GM12878 (cell line): ENCODE data around the gene KRT34.

ENCODE experiments used
- EP300 ChIP-seq, 2 experiments: fragments of 150-350 bp in 1 of 2; IDR thresholded peaks; 2 replicates each; pipeline ENCODE4 v1.6.1; 2011 to 2012; ENCODE audit warnings: low read depth in 2 of 2, low read length in 2 of 2, borderline replicate concordance in 1 of 2, improper control_type of control experiment in 1 of 2, inconsistent platforms in 1 of 2; ENCODE audit not compliant: control insufficient read depth in 1 of 2
- FOXM1 ChIP-seq: IDR thresholded peaks from 2 replicates; pipeline ENCODE4 v1.6.1; 2012; ENCODE audit warnings: low read depth, mild to moderate bottlenecking, inconsistent platforms, low read length, moderate library complexity
- HDAC2 ChIP-seq: fragments of 200-600 bp; sonication (generic); IDR thresholded peaks from 2 replicates; pipeline ENCODE4 v1.6.1; 2017
- JUNB ChIP-seq: IDR thresholded peaks from 2 replicates; pipeline ENCODE4 v1.6.1; 2016; ENCODE audit warnings: antibody characterized with exemption, mild to moderate bottlenecking
- POLR2AphosphoS5 ChIP-seq: IDR thresholded peaks from 2 replicates; pipeline ENCODE4 v1.6.1; 2011; ENCODE audit warnings: mild to moderate bottlenecking, low read length, inconsistent platforms
- RFX5 ChIP-seq: IDR thresholded peaks from 2 replicates; pipeline ENCODE4 v1.6.1; 2011; ENCODE audit warnings: low read depth, low read length, improper control_type of control experiment
- SIN3A ChIP-seq: IDR thresholded peaks from 2 replicates; pipeline ENCODE4 v1.6.1; 2012; ENCODE audit warnings: low read depth, low read length, improper control_type of control experiment
- SMC3 ChIP-seq: IDR thresholded peaks from 2 replicates; pipeline ENCODE4 v1.6.1; 2011; ENCODE audit warnings: low read length, improper control_type of control experiment, borderline replicate concordance
- STAT1 ChIP-seq: fragments of 450-650 bp; conservative IDR thresholded peaks from 2 replicates; pipeline ENCODE4 v1.6.1; 2014; ENCODE audit warnings: antibody characterized with exemption, mild to moderate bottlenecking
- TBL1XR1 ChIP-seq: IDR thresholded peaks from 2 replicates; pipeline ENCODE4 v1.6.1; 2012; ENCODE audit warnings: low read depth, low read length, improper control_type of control experiment
- ZNF207 ChIP-seq: fragments of 450-650 bp; IDR thresholded peaks from 2 replicates; pipeline ENCODE4 v1.6.1; 2014; ENCODE audit warnings: antibody characterized with exemption, mild to moderate bottlenecking, borderline replicate concordance
- TF ChIP-seq, protein P1 (sequence below), 3 experiments: IDR thresholded peaks in 2 of 3; conservative IDR thresholded peaks in 1 of 3; 2 replicates each; pipeline ENCODE4 v1.5.1; 2011; ENCODE audit warnings: low read depth in 3 of 3, low read length in 3 of 3, mild to moderate bottlenecking in 3 of 3, control low read depth in 2 of 3, moderate library complexity in 2 of 3, inconsistent platforms in 1 of 3, mixed read lengths in 1 of 3; ENCODE audit not compliant: control insufficient read depth in 2 of 3, insufficient read depth in 1 of 3; ENCODE audit errors: extremely low read depth in 1 of 3
- TF ChIP-seq, protein P2 (sequence below): IDR thresholded peaks from 2 replicates; pipeline ENCODE4 v1.6.1; 2011; ENCODE audit warnings: low read depth, low read length, improper control_type of control experiment, borderline replicate concordance
- TF ChIP-seq, protein P3 (sequence below): IDR thresholded peaks from 2 replicates; pipeline ENCODE4 v1.6.1; 2012; ENCODE audit warnings: low read depth, low read length, improper control_type of control experiment

DNA sequence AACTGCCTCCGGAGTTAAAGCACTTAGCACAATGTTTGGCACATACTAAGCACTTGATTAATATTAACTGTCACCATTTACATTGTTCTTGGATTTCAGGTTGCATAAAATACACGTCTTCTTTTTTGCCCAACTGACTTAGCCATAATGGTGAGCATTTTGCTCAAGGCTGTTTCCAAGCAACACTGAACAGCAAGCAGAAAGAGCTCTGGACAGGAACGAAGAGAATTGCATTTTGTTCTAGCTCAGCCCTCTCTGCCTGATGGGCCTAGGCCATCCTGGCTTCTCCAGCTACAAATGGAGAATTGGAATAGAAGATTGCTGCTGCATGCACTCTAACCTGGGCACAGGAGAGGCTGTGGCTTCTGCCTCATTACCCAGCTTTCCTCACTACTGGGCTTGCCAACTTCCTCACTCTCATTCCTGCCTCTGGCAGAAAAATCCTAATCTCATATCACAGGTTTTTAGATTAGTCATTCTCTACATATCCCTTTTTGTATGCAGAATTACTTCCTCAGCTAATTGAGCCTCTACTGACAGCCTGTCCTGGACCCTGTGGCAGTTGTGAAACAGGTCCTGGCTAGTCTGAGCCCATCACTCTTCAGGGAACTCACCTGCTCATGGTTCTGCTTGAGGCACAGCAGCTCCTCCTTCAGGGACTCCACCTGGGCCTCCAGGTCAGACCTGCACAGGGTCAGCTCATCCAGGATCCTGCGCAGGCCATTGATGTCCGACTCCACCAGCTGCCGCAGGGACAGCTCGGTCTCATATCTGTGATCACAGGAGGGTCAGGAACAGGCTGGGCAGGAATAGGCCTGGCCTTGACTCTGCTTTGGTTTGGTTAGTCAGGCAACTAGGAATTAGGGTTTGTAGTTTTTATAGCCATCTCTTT lies 34.0 kb downstream of the KRT34 start:
- TF ChIP-seq, protein P1, sequence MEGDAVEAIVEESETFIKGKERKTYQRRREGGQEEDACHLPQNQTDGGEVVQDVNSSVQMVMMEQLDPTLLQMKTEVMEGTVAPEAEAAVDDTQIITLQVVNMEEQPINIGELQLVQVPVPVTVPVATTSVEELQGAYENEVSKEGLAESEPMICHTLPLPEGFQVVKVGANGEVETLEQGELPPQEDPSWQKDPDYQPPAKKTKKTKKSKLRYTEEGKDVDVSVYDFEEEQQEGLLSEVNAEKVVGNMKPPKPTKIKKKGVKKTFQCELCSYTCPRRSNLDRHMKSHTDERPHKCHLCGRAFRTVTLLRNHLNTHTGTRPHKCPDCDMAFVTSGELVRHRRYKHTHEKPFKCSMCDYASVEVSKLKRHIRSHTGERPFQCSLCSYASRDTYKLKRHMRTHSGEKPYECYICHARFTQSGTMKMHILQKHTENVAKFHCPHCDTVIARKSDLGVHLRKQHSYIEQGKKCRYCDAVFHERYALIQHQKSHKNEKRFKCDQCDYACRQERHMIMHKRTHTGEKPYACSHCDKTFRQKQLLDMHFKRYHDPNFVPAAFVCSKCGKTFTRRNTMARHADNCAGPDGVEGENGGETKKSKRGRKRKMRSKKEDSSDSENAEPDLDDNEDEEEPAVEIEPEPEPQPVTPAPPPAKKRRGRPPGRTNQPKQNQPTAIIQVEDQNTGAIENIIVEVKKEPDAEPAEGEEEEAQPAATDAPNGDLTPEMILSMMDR (IDR thresholded peaks at IDR 0.05 in 2 of 3, conservative IDR thresholded peaks at IDR 0.05 in 1 of 3; ENCODE audit: control insufficient read depth in 2 of 3, extremely low read depth in 1 of 3, insufficient read depth in 1 of 3, low read depth in 3 of 3, low read length in 3 of 3): no peak
- TF ChIP-seq TBL1XR1: no peak
- TF ChIP-seq ZNF207: no peak
- TF ChIP-seq FOXM1: no peak
- TF ChIP-seq JUNB: no peak
- no peak for TF ChIP-seq POLR2AphosphoS5
- TF ChIP-seq, protein P2, sequence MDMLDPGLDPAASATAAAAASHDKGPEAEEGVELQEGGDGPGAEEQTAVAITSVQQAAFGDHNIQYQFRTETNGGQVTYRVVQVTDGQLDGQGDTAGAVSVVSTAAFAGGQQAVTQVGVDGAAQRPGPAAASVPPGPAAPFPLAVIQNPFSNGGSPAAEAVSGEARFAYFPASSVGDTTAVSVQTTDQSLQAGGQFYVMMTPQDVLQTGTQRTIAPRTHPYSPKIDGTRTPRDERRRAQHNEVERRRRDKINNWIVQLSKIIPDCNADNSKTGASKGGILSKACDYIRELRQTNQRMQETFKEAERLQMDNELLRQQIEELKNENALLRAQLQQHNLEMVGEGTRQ: no peak
- TF ChIP-seq HDAC2: no peak
- no peak for TF ChIP-seq STAT1
- no peak for TF ChIP-seq EP300 (IDR thresholded peaks at IDR 0.05; ENCODE audit: borderline replicate concordance in 1 of 2, control insufficient read depth in 1 of 2, low read depth in 2 of 2, low read length in 2 of 2)
- no peak for TF ChIP-seq SMC3
- TF ChIP-seq, protein P3, sequence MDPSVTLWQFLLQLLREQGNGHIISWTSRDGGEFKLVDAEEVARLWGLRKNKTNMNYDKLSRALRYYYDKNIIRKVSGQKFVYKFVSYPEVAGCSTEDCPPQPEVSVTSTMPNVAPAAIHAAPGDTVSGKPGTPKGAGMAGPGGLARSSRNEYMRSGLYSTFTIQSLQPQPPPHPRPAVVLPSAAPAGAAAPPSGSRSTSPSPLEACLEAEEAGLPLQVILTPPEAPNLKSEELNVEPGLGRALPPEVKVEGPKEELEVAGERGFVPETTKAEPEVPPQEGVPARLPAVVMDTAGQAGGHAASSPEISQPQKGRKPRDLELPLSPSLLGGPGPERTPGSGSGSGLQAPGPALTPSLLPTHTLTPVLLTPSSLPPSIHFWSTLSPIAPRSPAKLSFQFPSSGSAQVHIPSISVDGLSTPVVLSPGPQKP: no peak
- TF ChIP-seq SIN3A: no peak
- TF ChIP-seq RFX5: no peak
